OCI-LY7 (cell line): ENCODE results near the gene KLF16. TPM values are rescaled to one million over a fixed set of nuclear protein-coding genes. Genes with fewer than 3 reads are reported as not detected.
"Not testable (repeated sequence)": the region's sequence is repeated elsewhere in the genome, so short reads cannot be mapped to it uniquely, and the experiment has no call there.

Experiments used
- BruUV-seq: library from RNA; stranded (reverse); fragments of 400-500 nt; replicated peaks from 2 replicates; lab custom pipeline; 2021; lab: Mats Ljungman, UMichigan
- CTCF ChIA-PET: fragments of 300-600 bp; sonication (Branson Sonifier 250); formaldehyde crosslinking; loops from one replicate; lab custom pipeline; 2022; ENCODE audit warnings: antibody characterized with exemption; ENCODE audit not compliant: unreplicated experiment; lab: Charles Lee
- POLR2A ChIA-PET: fragments of 300-600 bp; sonication (Branson Sonifier 250); formaldehyde crosslinking; loops from one replicate; lab custom pipeline; 2022; ENCODE audit warnings: antibody characterized with exemption; lab: Charles Lee
- DNase-seq: peaks from one replicate; pipeline ENCODE4 v3.0.0-alpha.2; 2015; ENCODE audit warnings: low spot score
- H2AFZ ChIP-seq: fragments of 200-600 bp; sonication (generic), shearing (Covaris generic); 2 replicates; pipeline ENCODE4 v1.6.1; 2014; ENCODE audit warnings: mild to moderate bottlenecking, antibody characterized with exemption, low read length, moderate library complexity
- H3K27ac ChIP-seq: fragments of 200-600 bp; sonication (generic); 2 replicates; pipeline ENCODE4 v1.5.1; 2014; ENCODE audit warnings: mixed run types, low read depth, mild to moderate bottlenecking, moderate library complexity, low read length, inconsistent platforms; ENCODE audit not compliant: poor library complexity, severe bottlenecking
- H3K36me3 ChIP-seq: fragments of 200-600 bp; sonication (generic); 2 replicates; pipeline ENCODE4 v1.6.1; 2014; ENCODE audit warnings: mild to moderate bottlenecking, antibody characterized with exemption, low read length, moderate library complexity, mixed read lengths; ENCODE audit not compliant: insufficient read depth
- H3K4me1 ChIP-seq: fragments of 200-600 bp; sonication (generic); 2 replicates; pipeline ENCODE4 v1.5.1; 2014; ENCODE audit warnings: mild to moderate bottlenecking, low read length; ENCODE audit not compliant: insufficient read depth, poor library complexity, severe bottlenecking
- H3K4me2 ChIP-seq: fragments of 200-600 bp; sonication (generic); 2 replicates; pipeline ENCODE4 v1.6.1; 2014; ENCODE audit warnings: mild to moderate bottlenecking, low read length
- H3K4me3 ChIP-seq: fragments of 200-600 bp; sonication (generic); 2 replicates; pipeline ENCODE4 v1.5.1; 2014; ENCODE audit warnings: mild to moderate bottlenecking, low read depth, low read length; ENCODE audit not compliant: poor library complexity, severe bottlenecking
- H3K79me2 ChIP-seq: fragments of 200-600 bp; sonication (generic); 2 replicates; pipeline ENCODE4 v1.6.1; 2016; ENCODE audit warnings: low read depth, mild to moderate bottlenecking, low read length, moderate library complexity, mixed read lengths; ENCODE audit not compliant: insufficient read depth
- H3K9me2 ChIP-seq: fragments of 200-600 bp; sonication (generic); 2 replicates; pipeline ENCODE4 v1.6.1; 2016; ENCODE audit warnings: mild to moderate bottlenecking, low read length, mixed read lengths; ENCODE audit not compliant: insufficient read depth
- H3K9me3 ChIP-seq: fragments of 200-600 bp; sonication (generic); 2 replicates; pipeline ENCODE4 v1.6.1; 2014; ENCODE audit warnings: mild to moderate bottlenecking, mixed run types, low read length, mixed read lengths
- H4K20me1 ChIP-seq: fragments of 200-600 bp; sonication (generic); 2 replicates; pipeline ENCODE4 v1.6.1; 2014; ENCODE audit warnings: mild to moderate bottlenecking, antibody characterized with exemption, low read length, moderate library complexity, mixed read lengths; ENCODE audit not compliant: insufficient read depth
- EZH2phosphoT487 ChIP-seq: fragments of 200-600 bp; sonication (generic); IDR thresholded peaks from 2 replicates; pipeline ENCODE4 v1.6.1; 2018; ENCODE audit warnings: low read depth, borderline replicate concordance, mild to moderate bottlenecking, mixed run types, antibody characterized with exemption, low read length, moderate library complexity, mixed read lengths
- intact Hi-C: fragments of 100-400 bp; cut with micrococcal nuclease; formaldehyde crosslinking; loops from one replicate; pipeline ENCODE4 v1.10.0; 2022; ENCODE audit not compliant: unreplicated experiment
- total RNA-seq, 2 experiments: library from RNA; depleted of rRNA in 1 of 2; stranded (reverse); fragments of >200 nt in 1 of 2; shearing (Covaris generic) in 1 of 2; gene quantifications; 2 replicates each; pipeline ENCODE4 v1.2.3, GENCODE V29; 2014 to 2022
- TF ChIP-seq, protein P1 (sequence below): fragments of 200-600 bp; sonication (generic); conservative IDR thresholded peaks from 2 replicates; pipeline ENCODE4 v1.5.1; 2014; ENCODE audit warnings: mild to moderate bottlenecking, antibody characterized with exemption, low read length, moderate library complexity, mixed read lengths

Gene KLF16
- total RNA-seq, 2 experiments from 2014 or later, result 9.6 to 44.4 TPM

DNA sequence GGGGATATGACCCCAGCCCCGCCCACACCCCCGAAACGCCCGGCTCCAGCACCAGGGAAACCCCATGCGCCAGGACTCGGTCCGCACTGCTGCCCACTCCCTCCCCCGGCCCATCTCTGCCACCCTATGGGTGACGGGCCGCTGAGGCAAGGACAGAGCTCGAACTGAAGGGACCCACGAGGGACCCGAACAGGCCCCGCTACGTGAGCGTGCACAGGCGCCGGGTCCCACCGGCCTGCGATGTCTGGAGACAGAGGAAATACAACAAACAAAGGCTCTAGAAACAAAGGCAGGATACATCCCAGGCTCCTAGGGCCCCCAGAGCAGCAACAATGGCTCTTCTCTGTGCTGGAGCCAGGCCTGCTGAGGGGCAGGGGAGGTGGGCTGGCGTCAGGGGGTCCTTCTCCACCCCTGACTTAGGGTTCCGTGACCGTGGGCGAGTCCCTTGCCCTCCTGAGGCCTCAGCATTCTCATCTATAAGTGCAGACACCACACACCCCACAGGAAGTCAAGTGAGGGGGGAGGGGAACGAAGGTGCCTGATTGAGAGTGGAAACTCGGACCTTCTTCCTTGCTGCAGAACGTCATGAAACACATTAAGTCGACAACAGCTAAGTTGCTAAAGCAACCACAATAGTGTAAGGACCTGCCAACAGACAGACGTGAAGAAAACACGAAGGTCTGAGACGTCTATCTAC lies 18.9 kb upstream of the KLF16 start:
- TF ChIP-seq, protein P1, sequence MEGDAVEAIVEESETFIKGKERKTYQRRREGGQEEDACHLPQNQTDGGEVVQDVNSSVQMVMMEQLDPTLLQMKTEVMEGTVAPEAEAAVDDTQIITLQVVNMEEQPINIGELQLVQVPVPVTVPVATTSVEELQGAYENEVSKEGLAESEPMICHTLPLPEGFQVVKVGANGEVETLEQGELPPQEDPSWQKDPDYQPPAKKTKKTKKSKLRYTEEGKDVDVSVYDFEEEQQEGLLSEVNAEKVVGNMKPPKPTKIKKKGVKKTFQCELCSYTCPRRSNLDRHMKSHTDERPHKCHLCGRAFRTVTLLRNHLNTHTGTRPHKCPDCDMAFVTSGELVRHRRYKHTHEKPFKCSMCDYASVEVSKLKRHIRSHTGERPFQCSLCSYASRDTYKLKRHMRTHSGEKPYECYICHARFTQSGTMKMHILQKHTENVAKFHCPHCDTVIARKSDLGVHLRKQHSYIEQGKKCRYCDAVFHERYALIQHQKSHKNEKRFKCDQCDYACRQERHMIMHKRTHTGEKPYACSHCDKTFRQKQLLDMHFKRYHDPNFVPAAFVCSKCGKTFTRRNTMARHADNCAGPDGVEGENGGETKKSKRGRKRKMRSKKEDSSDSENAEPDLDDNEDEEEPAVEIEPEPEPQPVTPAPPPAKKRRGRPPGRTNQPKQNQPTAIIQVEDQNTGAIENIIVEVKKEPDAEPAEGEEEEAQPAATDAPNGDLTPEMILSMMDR, result no peak
- TF ChIP-seq EZH2phosphoT487, result no peak
- Histone ChIP-seq H3K27ac (peak overlapping the region; percentile 71), H3K4me1 (peaks cover 30% of the 10 kb centered on the region), H3K9me3 (no peaks in the 10 kb centered on the region), H3K9me2 (no peaks in the 10 kb centered on the region), H4K20me1 (0 out of 2 replicates have a peak, but pooled peaks cover 5% of the 10 kb centered on the region), H2AFZ (no peak overlapping the region), H3K4me3 (peak overlapping the region; percentile 98), H3K36me3 (peaks cover 5% of the 10 kb centered on the region; the same call in 1 of the 2 replicates), H3K4me2 (peak overlapping the region; percentile 98), H3K79me2 (peaks cover 35% of the 10 kb centered on the region)
- ChIA-PET POLR2A (interaction anchor here (0.6 kb wide), 1 partner anchor 11 kb away, joined by 3 read pairs; no protein-coding TSS in a partner anchor), CTCF (no interaction called here)
- no TSS peak for BruUV-seq
- intact Hi-C loops, result loop anchor here (2.0 kb wide), 1 partner anchor 17 kb away; no protein-coding TSS in a partner anchor
- DNase-seq, result peak; percentile 79

DNA sequence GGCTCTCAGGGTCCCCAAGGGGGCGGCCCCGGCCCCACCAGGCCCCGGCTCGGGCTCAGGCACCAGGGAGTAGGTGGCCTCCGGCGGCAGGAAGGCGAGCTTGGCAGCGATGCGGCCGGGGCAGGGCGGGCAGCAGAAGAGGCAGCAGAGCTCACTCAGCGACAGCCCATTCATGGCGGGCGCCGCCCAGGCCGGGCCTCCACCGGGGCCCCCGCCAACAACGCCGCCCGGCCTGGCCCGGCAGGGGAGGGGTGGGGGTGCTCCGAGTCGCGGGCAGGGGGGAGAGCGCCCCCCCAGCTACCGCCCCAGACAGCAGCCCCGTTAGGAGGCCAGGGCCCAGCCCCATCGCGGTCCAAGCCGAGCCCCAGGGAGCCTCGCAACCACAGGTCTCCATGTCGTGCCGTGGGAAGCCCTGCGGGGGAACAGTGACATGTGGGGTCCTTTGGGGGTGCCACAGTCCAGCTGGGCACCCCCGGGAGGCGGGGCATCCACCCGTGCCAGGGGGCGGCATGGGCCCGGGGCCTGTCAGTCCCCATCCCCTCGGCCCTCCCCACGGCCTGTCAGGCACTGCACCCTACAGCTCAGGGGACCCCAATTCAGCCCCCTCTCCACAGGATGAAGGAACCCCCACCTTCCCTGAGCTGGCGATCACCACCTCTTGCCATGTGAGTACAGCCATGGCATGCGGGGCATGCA lies 18.2 kb upstream of the KLF16 start:
- BruUV-seq, DNase-seq, H3K9me3 ChIP-seq, CTCF ChIA-PET, H3K36me3 ChIP-seq, H3K9me2 ChIP-seq, POLR2A ChIA-PET, H2AFZ ChIP-seq, H4K20me1 ChIP-seq: not testable (repeated sequence)
- Histone ChIP-seq H3K79me2 (peaks cover 35% of the 10 kb centered on the region), H3K27ac (peak overlapping the region; percentile 71), H3K4me1 (peaks cover 27% of the 10 kb centered on the region), H3K4me2 (peak overlapping the region; percentile 98), H3K4me3 (peak overlapping the region; percentile 98)
- intact Hi-C loops, result loop anchor here (2.0 kb wide), 1 partner anchor 17 kb away; no protein-coding TSS in a partner anchor

GRCh38 chr19:1880611-1881392 lies 17.4 kb upstream of the KLF16 start:
- Histone ChIP-seq H3K36me3 (peaks cover 6% of the 10 kb centered on the region; the same call in 1 of the 2 replicates), H3K27ac (no peak overlapping the region), H3K79me2 (peaks cover 36% of the 10 kb centered on the region), H4K20me1 (0 out of 2 replicates have a peak, but pooled peaks cover 5% of the 10 kb centered on the region), H3K9me2 (no peaks in the 10 kb centered on the region), H3K4me1 (peaks cover 32% of the 10 kb centered on the region), H2AFZ (no peak overlapping the region), H3K9me3 (no peaks in the 10 kb centered on the region), H3K4me2 (no peak overlapping the region), H3K4me3 (no peak overlapping the region)
- ChIA-PET POLR2A (no interaction called here), CTCF (no interaction called here)
- BruUV-seq, result no TSS peak
- TF ChIP-seq, protein P1, result no peak
- TF ChIP-seq EZH2phosphoT487, result no peak
- intact Hi-C loops, result no loop called here
- no peak for DNase-seq

DNA sequence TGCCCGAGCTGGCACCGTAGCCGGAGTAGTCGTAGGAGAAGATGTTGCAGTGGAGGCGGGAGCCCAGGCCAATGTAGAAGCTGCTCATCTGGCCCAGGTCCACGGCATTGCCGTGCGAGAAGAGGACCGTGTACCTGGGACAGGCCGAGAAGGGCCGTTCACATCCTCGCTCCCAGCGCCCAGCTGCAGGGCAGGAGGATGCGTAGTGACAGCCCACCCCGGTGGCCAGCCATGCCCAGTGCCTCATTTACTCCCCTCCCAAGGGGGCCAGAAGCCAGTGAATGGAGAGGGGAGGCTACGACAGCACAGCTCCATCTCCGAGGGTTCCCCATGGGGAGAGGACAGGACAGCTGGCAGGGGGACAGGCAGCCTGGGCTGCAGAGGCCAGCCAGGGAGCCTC lies 16.6 kb upstream of the KLF16 start:
- peaks cover 44% of the 10 kb centered on the region for H3K79me2 ChIP-seq
- CTCF ChIA-PET, result not testable (repeated sequence)

More for the DNA sequence above, 16.6 kb upstream of the KLF16 start:
- H3K9me2 ChIP-seq, BruUV-seq, H4K20me1 ChIP-seq, DNase-seq, H3K4me2 ChIP-seq, intact Hi-C loops, H2AFZ ChIP-seq, POLR2A ChIA-PET, H3K4me3 ChIP-seq, H3K27ac ChIP-seq, H3K9me3 ChIP-seq: not testable (repeated sequence)
- Histone ChIP-seq H3K4me1 (peaks cover 32% of the 10 kb centered on the region), H3K36me3 (peaks cover 11% of the 10 kb centered on the region; the same call in 1 of the 2 replicates)
